ENCODE results near the gene TBC1D3B. TPM values are rescaled to one million over a fixed set of nuclear protein-coding genes. Genes with fewer than 3 reads are reported as not detected.
A peak's percentile ranks its signal among the peaks of the same experiment; 100 is the strongest.
"Not testable (repeated sequence)": the region's sequence is repeated elsewhere in the genome, so short reads cannot be mapped to it uniquely, and the experiment has no call there.

Gene TBC1D3B
- total RNA-seq, 1 experiment from 2014 or later, result 0.66 TPM

DNA sequence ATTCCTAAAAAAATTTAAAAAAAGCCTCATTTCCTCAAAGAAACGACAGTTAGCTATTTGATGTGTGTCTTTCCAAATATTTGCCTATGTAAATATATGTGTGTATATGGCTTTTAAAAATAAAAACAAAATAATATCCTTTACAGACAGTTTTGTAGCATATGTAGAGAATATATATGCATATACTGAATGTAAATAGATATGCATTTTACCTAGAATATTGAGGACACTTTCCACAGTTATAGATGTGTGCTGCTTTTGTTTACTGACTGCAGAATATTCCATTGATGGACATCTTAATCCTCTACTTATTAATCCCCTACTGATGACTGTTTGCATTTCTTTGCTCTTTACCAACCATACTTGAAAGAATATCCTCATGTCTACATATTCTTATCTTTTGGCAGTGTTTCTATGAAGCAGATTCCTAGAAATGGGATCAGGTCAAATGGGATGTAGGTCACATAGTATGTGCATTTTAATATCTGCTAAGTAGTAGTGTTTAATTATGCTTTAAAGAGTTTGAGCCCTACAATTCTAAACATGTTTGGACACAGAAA lies 16.9 kb upstream of the TBC1D3B start:
- Histone ChIP-seq H3K4me1 (replicated peaks) (no peaks in the 10 kb centered on the region), H3K4me3 (no peak overlapping the region), H3K27ac (no peak overlapping the region), H3K9me3 (replicated peaks) (no peaks in the 10 kb centered on the region), H3K27me3 (replicated peaks) (peaks cover 10% of the 10 kb centered on the region), H3K36me3 (no peaks in the 10 kb centered on the region)
- no peak for DNase-seq (ENCODE audit: low read depth in 1 of 2, low spot score in 2 of 2)

DNA sequence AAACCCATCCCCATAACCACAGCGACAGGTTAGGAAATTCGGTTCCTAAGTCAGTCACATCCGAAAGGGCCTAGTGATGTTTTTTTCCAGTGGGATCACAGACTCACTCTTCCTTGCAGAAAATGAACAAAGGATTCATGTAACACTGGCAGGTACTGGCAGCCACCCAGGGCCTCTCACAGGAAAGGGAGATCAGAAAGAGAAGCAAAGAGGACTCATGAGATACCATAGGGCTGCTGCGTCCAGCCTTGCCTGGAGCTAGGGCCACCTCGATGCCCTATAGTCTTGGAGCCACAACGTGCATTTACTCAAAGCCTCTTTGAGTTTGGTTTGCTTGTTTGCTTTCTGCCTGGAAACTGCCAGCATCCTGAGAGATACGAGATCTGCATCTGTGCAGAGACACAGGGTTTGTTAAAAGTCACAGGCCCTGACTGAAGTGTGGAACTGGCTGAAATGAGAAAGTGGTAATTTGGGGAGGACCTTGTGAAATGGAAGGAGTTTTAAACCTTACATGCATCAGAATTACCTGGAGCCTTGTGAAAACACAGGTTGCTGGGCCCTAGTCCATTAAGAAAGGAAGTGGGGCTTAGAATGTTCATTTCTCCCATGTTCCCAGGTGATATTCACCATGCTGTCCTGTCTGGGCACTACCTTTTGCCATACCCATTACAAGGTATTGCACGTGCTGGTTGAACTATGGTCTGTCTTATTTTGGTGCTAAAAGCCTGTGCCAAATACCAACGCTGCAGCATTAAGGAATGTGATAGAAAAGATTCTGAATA lies 14.3 kb upstream of the TBC1D3B start:
- peaks cover 23% of the 10 kb centered on the region for H3K27me3 ChIP-seq (replicated peaks)
- DNase-seq (ENCODE audit: low read depth in 1 of 2, low spot score in 2 of 2), result peak in 1 of 2 experiments; percentile 28
- not testable (repeated sequence) for H3K36me3 ChIP-seq; H3K4me1 ChIP-seq (replicated peaks); H3K27ac ChIP-seq; H3K9me3 ChIP-seq (replicated peaks); H3K4me3 ChIP-seq

DNA sequence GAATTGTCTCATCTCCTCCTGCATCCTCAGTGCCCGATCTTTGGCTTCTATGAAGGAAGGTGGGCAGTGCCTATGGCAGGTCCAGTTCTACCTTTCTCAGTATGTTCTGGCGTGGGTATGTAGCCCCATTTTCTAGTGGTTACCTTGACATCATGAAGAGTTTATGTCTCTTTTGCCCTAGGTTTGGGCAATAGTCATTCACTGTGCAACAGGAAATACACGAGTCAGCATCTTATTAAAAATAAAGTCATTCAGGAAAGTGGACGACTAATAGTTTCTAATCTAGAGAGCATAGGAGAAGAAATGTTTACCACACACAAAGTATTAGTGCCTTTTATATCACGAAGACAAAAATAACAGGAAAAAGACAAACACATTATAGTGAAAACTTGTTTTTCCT lies 13.6 kb upstream of the TBC1D3B start:
- not testable (repeated sequence) for H3K4me3 ChIP-seq; H3K4me1 ChIP-seq (replicated peaks); H3K9me3 ChIP-seq (replicated peaks); H3K36me3 ChIP-seq; H3K27ac ChIP-seq; DNase-seq (ENCODE audit: low read depth in 1 of 2, low spot score in 2 of 2)
- H3K27me3 ChIP-seq (replicated peaks), result peaks cover 30% of the 10 kb centered on the region

GRCh38 chr17:36188891-36189306 lies 12.5 kb upstream of the TBC1D3B start:
- Histone ChIP-seq H3K4me3 (no peak overlapping the region), H3K36me3 (no peaks in the 10 kb centered on the region), H3K27me3 (replicated peaks) (peaks cover 37% of the 10 kb centered on the region), H3K27ac (no peak overlapping the region), H3K9me3 (replicated peaks) (no peaks in the 10 kb centered on the region), H3K4me1 (replicated peaks) (no peaks in the 10 kb centered on the region)
- DNase-seq (ENCODE audit: low read depth in 1 of 2, low spot score in 2 of 2), result peak in 1 of 2 experiments; percentile 42

DNA sequence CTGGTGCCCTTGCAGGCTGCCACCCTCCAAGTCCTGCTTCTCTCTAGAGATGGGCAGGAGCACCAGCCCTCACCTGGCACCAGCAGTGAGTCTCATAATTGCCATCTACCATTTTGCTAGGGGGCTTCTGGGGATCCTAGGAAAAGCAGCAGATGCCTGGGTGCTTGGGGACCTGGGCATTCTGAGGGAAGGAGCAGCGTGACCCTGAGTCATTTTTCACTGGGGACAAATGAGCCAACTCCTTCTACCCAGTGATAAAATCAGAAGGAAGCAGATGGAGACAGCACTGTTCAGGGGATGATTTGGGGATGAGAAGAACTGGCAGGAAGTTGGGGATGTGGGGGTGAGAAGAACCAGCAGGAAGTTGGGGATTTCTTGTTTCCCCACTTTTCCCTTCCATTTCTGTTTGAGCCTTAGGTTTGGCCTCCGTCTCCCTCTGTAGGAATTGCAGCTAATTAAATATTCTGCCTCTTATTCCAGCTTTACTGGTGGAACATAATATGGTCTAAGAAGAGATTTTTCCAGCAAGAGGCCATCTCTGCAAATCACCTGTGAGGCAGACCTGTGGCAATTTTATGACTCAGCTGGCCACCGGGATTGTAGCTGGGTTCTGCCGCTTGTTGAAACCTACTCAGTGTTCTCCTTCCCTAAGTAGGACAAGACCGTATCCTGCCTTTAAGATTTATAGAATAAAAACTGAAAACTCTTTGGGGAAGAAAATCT lies 11.7 kb upstream of the TBC1D3B start:
- H3K36me3 ChIP-seq; H3K4me1 ChIP-seq (replicated peaks); H3K27ac ChIP-seq; H3K4me3 ChIP-seq; H3K9me3 ChIP-seq (replicated peaks): not testable (repeated sequence)
- peaks cover 42% of the 10 kb centered on the region for H3K27me3 ChIP-seq (replicated peaks)
- peak in 1 of 2 experiments; percentile 38 for DNase-seq (ENCODE audit: low read depth in 1 of 2, low spot score in 2 of 2)

DNA sequence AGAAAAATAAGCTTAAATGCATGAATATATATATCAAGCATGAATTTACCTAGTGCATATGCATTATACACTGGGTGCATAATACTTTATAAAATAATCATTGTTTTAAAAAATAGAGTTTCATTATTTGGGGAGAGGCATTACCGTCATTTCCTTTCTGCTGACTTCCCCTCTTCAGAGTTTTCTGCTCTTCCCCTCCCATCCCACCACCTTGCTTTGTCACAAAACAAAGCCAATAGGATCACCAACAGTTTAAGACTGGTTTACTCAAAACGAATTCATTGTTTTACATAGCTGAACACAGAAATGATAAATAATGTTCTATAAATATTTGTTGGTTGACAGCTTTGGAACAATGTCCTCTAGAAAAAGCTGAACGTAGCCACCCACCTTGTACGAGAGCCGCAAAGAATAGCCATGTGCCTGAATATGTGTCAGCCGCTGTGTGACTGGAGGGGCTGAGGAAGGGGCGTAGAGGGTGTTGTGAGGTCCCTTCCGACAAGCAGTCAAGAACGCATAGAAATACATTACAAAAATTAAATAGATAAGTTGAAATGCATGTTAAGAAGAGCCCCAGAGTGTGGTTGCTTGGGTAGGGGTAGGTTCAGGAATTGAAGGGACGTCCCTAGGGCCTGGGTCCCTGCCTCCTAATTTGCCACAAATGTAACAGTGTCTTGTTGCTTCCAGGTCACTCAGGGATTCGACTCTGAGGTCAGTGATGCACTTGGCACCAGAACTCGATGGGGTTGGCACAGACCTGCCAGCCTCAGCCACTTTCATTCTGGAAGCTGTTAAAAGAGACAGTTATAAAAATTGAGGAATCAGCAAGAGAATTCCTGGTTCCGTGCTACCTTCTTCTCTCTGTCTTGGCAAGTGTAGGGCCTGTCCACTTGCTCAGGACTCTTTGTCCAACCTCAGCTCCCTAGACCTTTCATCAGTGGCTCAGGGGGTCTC lies 10.7 kb upstream of the TBC1D3B start:
- peaks cover 49% of the 10 kb centered on the region for H3K27me3 ChIP-seq (replicated peaks)
- not testable (repeated sequence) for H3K4me1 ChIP-seq (replicated peaks); H3K27ac ChIP-seq; H3K9me3 ChIP-seq (replicated peaks); H3K36me3 ChIP-seq; H3K4me3 ChIP-seq
- peak in 1 of 2 experiments; percentile 39 for DNase-seq (ENCODE audit: low read depth in 1 of 2, low spot score in 2 of 2)

- DNase-seq (ENCODE audit: low read depth in 1 of 2, low spot score in 2 of 2), result no peak
- Histone ChIP-seq H3K4me1 (replicated peaks) (peaks cover 9% of the 10 kb centered on the region), H3K4me3 (no peak overlapping the region), H3K36me3 (no peaks in the 10 kb centered on the region), H3K27me3 (replicated peaks) (peaks cover 56% of the 10 kb centered on the region), H3K27ac (no peak overlapping the region), H3K9me3 (replicated peaks) (0 out of 2 replicates have a peak, but pooled peaks cover 2% of the 10 kb centered on the region)
Measured at GRCh38 chr17:36185416-36185815, 9.0 kb upstream of the TBC1D3B start.

DNA sequence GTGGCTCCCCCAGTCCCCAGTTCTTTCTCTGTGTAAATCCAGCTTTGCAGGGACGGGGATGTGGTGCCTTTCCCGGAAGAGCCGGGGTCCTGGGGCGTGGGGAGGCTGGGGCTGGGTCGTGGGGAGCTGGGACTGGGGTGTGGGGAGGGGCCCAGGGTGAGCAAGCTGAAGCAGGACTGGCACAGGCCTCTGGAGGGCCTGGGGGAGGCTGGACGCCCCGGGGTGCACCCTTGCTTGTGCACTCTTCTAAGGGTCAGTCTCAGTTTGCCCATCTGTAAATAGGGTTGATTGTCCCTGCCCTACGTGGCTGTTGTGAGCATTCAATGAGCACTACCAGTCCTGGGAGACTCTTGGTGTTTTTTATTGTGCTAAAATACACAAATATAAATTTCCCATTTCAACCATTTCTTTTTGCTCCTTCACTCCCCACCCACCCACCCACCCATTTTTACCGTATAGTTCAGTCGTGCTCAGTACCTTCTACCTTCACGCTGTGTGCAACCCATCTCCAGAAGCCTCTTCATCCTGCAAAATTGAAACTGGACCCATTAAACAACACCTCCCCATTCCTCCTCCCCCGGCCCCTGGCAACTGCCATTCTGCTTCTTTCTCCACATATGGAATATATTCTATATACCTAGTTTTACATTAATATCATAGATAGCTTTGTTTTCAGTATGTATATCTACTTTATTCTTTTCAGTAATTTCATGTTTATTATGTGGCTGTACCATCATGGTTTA lies 7.8 kb upstream of the TBC1D3B start:
- H3K27me3 ChIP-seq (replicated peaks), result peaks cover 55% of the 10 kb centered on the region
- no peak overlapping the region for H3K4me3 ChIP-seq
- H3K4me1 ChIP-seq (replicated peaks), result peaks cover 9% of the 10 kb centered on the region
- H3K36me3 ChIP-seq, result no peaks in the 10 kb centered on the region
- no peak overlapping the region for H3K27ac ChIP-seq
- H3K9me3 ChIP-seq (replicated peaks), result 0 out of 2 replicates have a peak, but pooled peaks cover 2% of the 10 kb centered on the region
- peak in 1 of 2 experiments; percentile 47 for DNase-seq (ENCODE audit: low read depth in 1 of 2, low spot score in 2 of 2)

DNA sequence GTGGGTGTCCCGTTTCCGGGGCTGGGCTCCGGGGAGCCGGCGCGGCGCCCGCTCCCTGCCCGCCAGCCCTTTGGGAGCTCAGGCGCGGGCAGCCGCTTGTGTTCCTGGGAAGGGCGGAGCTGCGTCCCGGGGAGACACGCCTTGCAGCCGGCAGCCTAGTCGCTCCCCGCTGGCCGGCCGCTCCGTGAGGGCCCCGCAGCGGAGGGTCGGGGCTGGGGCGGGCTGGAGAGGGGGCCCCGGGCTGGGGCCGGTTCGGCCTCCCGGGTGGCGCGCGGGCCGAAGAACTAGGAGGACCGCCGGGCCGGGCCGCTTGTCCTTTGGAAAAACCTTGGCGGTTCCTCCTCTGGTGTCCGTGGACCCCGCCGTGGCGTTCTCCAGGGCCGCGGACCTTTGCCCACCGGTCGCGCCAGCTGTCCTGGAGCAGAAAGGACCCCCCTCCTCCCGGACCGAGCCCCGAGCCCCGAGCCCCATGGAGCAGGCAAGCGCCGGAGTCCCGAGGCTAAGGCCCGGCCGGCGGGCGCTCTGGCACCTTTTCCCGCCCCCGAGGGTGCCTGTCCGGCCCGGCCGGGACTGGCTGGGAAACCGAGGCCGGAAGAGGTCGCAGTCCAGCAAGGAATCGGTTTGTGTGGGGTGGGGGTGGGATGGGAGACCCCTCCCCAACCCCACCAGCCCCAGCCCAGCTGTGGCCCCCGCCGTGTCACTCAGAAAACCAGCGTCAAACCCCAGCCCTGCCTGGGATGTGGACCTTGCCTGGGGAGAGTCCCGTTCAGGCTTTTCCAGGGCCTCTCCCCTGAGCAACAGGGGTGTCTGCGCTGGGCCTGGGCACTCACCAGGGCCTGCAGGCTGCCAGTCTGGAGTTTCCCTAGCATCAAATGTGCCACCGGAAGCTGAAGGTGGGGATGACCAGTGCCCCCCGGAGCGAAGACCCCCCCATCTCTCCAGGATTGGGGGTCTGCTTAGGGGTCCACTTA lies 6.8 kb upstream of the TBC1D3B start:
- peaks cover 55% of the 10 kb centered on the region for H3K27me3 ChIP-seq (replicated peaks)
- peak overlapping the region; percentile 18 for H3K4me3 ChIP-seq
- peak in 1 of 2 experiments; percentile 60 for DNase-seq (ENCODE audit: low read depth in 1 of 2, low spot score in 2 of 2)
- H3K9me3 ChIP-seq (replicated peaks), result 0 out of 2 replicates have a peak, but pooled peaks cover 2% of the 10 kb centered on the region
- no peak overlapping the region for H3K27ac ChIP-seq
- peaks cover 9% of the 10 kb centered on the region for H3K4me1 ChIP-seq (replicated peaks)
- no peaks in the 10 kb centered on the region for H3K36me3 ChIP-seq

GRCh38 chr17:36182176-36183000 lies 6.0 kb upstream of the TBC1D3B start:
- peaks cover 9% of the 10 kb centered on the region for H3K4me1 ChIP-seq (replicated peaks)
- H3K4me3 ChIP-seq, result peak overlapping the region; percentile 18
- peak in 1 of 2 experiments; percentile 71 for DNase-seq (ENCODE audit: low read depth in 1 of 2, low spot score in 2 of 2)
- 0 out of 2 replicates have a peak, but pooled peaks cover 2% of the 10 kb centered on the region for H3K9me3 ChIP-seq (replicated peaks)
- peaks cover 55% of the 10 kb centered on the region for H3K27me3 ChIP-seq (replicated peaks)
- no peak overlapping the region for H3K27ac ChIP-seq
- no peaks in the 10 kb centered on the region for H3K36me3 ChIP-seq

GRCh38 chr17:36181446-36182175 lies 5.2 kb upstream of the TBC1D3B start:
- not testable (repeated sequence) for H3K27ac ChIP-seq; H3K9me3 ChIP-seq (replicated peaks); H3K36me3 ChIP-seq; H3K4me3 ChIP-seq; H3K4me1 ChIP-seq (replicated peaks)
- H3K27me3 ChIP-seq (replicated peaks), result peaks cover 50% of the 10 kb centered on the region
- DNase-seq (ENCODE audit: low read depth in 1 of 2, low spot score in 2 of 2), result peak in 1 of 2 experiments; percentile 46

Measured in SJSA1 (cell line).